Activated CD4-positive, alpha-beta T cell treated with anti-CD3 and anti-CD28 coated beads for 4 hours (primary cell): ENCODE data around the gene GOLGA6L25.
"Not testable (repeated sequence)": the region's sequence is repeated elsewhere in the genome, so short reads cannot be mapped to it uniquely, and the experiment has no call there.

ENCODE experiments used
- DNase-seq, 2 donors: peaks; one replicate each; pipeline ENCODE4 v3.0.0-alpha.2; 2020

GOLGA6L25 gene, protein sequence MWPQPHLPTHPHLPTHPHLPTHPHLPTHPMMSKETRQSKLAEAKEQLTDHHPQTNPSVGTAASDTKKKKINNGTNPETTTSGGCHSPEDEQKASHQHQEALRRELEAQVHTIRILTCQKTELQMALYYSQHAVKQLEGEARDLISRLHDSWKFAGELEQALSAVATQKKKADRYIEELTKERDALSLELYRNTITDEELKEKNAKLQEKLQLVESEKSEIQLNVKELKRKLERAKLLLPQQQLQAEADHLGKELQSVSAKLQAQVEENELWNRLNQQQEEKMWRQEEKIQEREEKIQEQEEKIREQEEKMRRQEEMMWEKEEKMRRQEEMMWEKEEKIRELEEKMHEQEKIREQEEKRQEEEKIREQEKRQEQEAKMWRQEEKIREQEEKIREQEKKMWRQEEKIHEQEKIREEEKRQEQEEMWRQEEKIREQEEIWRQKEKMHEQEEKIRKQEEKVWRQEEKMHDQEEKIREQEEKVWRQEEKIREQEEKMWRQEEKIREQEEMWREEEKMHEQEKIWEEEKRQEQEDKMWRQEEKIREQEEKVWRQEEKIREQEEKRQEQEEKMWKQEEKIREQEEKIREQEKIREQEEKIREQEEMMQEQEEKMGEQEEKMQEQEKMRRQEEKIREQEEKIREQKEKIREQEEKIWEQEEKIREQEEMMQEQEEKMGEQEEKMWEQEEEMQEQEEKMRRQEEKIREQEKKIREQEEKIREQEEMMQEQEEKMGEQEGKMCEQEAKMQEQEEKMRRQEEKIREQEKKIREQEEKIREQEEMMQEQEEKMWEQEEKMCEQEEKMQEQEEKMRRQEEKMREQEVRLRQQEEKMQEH

DNA sequence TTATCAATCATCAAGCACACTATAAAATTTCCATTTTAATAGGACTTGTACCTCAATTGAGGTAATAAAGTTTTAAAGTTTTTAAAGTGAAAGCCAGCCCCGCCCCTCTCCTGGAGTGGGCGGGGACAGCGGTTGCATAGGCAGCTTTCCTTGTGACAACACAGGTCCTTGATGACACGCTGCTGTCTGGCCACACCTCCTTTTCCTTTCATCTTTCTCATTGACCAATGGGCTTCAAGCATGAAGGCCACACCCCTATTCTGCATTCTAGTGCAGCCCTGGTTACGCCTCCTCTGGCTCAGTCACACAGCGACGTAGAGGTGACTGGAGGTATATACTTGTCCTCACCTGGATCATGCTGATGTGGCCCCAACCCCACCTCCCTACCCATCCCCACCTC is at the start of gene GOLGA6L25:
Gene GOLGA6L25, plus strand, starts transcription at position 301 of the 400 bp plus-strand sequence. Its CDS starts 61 bp downstream, at position 362.
- DNase-seq, result not testable (repeated sequence)

DNA sequence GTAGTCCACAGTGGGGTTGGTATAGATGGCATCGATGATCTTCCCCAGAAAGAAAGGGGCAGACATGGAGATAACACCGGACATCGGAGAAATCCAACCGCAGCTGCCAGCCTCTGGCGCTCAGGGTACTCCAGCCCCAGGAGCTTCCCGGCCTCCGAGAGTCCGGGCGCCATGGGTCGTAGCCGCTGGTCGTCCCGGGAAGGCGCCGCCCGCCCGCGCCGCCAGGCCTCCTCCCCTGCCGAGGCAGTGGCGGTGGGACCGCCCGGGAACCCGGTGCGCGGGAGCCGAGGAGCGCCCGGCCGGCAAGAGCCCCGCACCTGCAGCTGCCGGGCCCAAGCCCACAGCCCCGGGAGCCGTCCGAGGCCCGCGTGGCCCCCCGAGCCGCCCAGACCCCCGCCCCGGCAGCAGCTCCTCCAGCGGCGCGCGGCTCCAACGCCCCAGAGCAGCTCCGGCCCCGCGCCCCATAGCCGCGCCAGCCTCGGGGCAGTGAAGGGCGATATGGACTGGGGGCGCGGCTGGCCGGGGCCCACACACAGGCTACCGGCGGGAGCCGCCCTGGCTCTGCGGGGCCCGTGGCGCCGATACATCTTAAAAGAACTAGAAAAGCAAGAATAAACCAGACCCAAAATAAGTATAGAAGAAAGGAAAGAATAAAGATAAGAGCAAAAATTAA is 45.0 kb upstream of the GOLGA6L25 start:
- not testable (repeated sequence) for DNase-seq

DNA sequence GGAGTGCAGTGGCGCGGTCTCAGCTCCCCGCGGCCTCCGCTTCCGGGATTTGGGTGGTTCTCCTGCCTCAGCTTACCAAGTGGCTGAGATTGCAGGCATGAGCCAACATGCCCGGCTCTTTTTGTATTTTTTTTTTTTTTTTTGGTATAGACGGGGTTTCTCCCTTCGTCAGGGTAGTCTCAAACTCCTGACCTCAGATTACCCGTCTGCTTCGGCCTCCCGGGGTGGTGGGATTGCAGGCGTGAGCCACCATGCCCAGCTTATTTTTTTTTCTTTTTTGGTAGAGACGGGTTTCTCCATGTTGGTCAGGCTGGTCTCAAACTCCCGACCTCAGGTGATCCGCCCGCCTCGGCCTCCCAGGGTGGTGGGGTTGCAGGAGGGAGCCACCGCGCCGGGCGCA is 39.2 kb upstream of the GOLGA6L25 start:
- DNase-seq, result not testable (repeated sequence)

DNA sequence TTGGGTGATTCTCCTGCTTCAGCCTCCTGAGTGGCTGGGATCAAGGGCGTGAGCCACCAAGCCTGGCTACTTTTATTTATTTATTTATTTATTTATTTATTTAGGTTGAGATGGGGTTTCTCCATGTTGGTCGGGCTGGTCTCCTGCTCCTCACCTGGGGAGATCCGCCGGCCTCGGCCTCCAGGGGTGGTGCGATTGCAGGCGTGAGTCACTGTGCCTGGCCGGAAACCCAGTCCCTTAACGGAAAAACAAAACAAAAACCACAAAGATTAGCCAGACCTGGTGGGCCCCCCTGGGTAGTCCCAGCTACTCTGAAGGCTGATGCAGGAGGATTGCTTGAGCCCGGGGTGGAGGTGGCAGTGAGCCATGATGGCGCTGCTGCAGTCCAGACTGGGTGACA is 38.2 kb upstream of the GOLGA6L25 start:
- not testable (repeated sequence) for DNase-seq

DNA sequence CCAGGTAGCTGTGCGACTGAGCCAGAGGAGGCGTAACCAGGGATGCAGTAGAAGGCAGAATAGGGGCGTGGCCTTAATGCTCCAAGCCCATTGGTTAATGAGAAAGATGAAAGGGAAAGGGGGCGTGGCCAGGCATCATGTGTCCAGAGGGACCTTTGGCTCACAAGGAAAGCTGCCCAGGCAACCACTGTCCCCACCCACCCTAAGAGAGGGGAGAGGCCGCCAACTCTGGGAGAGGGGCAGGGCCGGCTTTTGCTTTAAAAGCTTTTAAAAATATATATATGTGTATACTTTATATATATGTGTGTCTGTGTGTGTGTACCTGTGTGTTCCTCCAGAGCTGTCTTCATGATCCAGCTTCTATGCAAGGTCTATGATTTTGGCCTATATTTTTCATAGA is 20.4 kb upstream of the GOLGA6L25 start, which contains the start of gene GOLGA8G:
Gene GOLGA8G, minus strand, starts transcription at position 18 of the 400 bp plus-strand sequence. CDS start 62 bp downstream, outside the sequence.
- DNase-seq, result not testable (repeated sequence)

DNA sequence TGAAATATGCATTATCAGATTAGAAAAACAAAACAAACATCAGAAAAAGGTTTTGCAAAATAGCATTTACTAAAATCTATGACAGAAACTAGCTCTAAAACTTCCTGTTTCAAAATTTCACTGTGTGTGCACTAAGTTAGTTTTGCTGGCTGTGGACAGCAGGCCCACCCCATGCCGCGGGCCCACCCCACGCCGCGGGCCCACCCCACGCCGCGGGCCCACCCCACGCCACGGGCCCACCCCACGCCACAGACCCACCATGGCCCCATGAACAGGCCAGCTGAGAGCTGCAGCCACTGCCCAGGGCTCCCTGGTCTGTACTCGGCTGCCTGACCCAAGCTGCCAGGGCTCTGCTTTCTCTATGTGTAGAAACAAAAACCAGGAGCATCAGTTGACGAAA is 20.0 kb downstream of the GOLGA6L25 start:
- not testable (repeated sequence) for DNase-seq

DNA sequence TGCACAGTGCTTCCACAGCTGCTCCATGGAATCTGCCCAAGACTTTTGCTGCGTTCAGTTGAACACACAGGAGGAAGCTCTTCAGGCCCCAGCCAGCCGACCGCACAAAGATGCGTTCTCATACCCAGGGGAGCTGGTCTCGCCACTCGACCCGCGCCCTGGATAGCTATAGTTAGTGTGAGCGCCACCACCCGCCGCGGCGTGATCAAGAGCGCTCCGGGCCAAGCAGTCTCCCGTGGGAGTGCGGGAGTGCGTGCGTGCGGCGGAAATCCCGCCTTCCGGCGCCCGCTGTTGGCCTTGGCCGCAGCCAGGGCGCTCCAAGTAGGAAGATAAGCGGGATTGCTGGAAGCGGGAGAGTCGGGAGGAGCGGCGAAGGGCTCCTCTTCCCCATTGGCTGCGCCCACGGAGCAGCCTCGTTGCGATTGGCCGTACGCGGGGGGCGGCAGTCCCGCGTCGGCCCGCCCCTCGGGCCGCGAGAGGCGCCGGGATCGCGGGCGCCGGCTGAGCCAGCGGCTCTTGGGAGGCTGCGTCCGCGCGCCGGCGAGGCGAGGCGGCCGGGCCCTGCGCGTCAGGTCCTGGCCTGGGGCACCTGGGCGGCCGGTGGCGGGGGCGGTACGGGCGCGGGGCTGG is 35.7 kb downstream of the GOLGA6L25 start:
- not testable (repeated sequence) for DNase-seq

DNA sequence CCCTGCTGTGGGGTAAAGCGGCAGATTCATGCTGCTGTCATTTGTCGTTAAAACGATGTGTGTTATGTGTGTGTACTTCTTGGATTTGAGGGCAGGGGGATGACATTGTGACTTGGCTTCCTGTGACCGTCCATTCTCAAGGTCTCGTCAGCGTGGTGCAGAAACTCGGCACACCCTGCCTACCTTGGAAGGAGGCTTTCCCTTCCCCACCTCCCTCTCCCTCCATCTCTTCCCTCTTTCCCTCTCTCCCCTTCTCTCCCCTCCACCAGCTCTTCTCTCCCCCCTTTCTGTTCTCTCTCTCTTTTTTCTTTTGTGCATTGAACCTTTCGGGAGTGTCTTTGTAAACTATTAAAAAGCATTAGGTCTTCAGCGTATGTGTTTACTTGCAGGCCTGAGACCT is 36.4 kb downstream of the GOLGA6L25 start:
- DNase-seq, result not testable (repeated sequence)

DNA sequence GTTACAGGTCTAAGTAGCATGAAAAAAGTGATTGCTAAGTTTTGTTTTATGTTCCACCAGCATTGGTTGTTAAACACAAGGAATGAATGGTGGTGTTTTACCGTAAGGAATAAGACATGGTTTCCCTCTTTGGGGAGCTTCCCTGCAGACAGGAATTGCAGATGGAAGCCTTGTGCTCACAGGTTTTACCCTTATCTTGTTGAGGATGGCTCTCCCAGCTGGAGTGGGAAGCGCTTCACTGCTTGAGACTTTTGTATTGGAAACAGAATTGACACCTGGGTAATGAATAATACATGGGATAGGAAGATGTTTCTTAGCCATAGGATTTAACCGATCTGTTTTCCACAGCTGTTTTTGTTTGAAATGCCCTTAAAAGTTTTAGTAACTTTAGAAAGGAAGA is 39.0 kb downstream of the GOLGA6L25 start:
- not testable (repeated sequence) for DNase-seq

DNA sequence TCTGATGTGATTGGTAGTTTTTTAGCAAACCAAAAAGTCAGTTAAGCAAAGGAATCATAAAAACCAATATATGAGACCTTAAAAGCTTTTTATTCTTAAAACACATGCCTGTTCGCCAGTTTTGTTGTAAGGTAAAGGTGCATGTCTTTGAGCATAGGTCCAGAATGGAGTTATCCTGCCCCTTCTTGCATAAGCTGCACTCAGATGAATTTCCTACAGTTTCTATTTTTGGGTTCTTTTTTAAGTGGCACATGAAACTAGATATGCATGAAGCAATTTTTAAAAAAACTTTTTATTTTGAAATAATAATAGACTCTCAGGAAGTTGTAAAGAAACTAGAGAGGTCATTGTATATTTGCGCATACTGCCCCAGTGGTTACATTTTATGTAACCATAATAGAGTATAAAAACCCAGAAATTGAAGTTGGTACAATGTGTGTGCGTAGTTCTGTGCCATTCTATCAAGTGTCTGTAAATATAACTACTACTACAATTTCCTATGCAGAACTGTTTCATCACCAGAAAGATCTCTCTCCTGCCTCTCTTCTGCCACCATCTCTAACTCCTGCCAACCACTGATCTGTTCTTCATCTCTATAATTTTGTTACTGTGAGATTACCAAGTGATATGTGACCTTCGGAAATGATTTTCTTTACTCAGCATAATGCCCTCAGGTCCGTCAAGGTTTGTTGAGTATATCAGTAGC is 40.2 kb downstream of the GOLGA6L25 start:
- DNase-seq, result not testable (repeated sequence)

DNA sequence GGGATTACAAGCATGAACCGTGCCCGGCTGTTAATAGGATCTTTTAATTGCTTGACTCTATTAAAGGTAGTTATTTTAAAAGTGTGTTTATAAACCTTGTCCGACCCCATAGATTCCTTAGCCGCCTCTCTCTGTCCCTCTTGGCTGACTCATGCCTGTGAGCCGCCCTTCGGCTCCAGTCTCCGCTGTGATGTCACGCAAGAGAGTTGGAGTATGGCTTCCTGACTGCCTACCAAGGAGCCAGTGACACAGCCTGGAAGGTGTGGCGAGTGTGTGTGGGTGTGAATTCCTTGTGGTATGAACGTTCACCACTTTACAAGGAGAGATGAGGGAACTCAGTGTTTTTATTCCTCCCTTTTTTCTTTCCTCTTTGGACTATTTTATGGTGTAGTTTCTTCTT is 44.1 kb downstream of the GOLGA6L25 start:
- DNase-seq, result not testable (repeated sequence)

DNA sequence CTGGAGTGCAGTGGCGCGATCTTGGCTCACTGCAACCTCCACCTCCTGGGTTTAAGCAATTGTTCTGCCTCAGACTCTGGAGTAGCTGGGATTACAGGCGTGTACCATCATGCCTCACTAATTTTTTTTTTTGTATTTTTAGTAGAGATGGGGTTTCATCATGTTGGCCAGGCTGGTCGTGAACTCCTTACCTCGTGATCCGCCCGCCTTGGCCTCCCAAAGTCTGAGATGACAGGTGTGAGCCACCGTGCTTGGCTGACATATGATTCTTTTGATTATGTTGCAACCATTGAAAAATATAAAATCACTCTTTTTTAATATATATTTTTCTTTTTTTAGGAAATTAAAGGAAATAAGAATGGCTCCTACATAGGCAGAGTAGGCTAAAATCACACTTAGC is 44.8 kb downstream of the GOLGA6L25 start:
- not testable (repeated sequence) for DNase-seq

DNA sequence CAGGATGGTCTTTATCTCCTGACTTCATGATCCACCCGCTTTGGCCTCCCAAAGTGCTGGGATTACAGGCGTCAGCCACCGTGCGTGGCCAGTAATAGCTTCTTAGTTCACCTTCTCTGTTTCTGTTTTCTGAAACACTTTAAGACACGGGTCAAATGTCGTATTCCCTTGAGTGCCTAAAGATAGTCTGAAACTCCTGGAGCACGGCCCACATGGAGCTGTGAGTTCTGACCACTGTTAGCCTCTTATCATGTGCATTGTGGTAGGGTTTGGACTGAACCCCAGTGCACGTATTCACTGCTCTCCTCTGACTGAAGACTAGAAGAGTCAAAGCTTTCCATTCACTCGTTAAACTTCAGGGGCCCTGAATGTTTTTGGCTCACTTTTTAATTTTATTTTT is 48.8 kb downstream of the GOLGA6L25 start:
- DNase-seq, result not testable (repeated sequence)
